ENCODE results near the gene RNF44. TPM values are rescaled to one million over a fixed set of nuclear protein-coding genes. Genes with fewer than 3 reads are reported as not detected.
A peak's percentile ranks its signal among the peaks of the same experiment; 100 is the strongest.

The RNF44 gene
- total and polyA plus RNA-seq, 2 of the 13 experiments (the other 11 are each of a cell fraction or from before 2014, with no cell fraction given): 9.2 to 16.8 TPM

DNA sequence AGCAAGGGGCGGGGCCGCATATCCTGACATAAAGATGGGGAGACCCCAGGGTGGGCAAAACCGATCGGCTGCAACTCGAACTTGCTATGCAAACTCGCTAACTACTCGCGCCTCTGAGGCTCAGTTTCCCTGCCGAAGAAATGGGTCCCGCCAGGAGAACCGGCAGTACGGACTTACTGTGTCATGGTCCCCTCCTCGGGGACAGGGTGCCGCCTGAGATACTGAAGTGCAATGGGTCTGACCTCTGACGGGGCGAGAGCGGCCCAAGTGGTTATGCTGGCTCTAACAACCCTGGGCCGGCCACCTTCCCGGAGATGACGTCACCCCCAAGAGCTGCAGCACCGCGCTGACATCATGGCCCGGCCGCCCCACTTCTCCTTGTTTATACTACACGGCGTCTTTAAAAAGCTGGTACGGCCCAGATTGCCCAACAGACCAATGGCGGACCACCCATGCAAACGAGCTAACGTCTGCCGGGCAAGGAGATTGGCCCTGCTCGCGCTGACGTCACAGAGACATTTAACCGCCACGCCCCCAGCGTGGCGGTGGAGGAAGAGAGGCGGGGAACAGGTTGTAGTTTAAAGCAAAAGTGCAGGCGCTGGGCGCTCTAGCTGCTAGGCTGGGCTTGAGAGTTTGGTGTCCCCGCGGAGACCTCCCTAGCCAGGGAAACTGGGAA lies 490 bp upstream of the RNF44 start (continued):
- TF ChIP-seq, protein P1, sequence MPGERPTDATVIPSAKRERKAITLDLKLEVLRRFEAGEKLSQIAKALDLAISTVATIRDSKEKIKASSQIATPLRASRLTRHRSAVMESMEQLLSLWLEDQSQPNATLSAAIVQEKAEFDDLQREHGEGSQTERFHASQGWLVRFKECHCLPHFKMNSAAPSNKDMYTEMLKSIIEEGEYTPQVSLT (CRISPR knock-in tag; IDR thresholded peaks at IDR 0.05; ENCODE audit: borderline replicate concordance, low read depth): no peak
- TF ChIP-seq, protein P2, sequence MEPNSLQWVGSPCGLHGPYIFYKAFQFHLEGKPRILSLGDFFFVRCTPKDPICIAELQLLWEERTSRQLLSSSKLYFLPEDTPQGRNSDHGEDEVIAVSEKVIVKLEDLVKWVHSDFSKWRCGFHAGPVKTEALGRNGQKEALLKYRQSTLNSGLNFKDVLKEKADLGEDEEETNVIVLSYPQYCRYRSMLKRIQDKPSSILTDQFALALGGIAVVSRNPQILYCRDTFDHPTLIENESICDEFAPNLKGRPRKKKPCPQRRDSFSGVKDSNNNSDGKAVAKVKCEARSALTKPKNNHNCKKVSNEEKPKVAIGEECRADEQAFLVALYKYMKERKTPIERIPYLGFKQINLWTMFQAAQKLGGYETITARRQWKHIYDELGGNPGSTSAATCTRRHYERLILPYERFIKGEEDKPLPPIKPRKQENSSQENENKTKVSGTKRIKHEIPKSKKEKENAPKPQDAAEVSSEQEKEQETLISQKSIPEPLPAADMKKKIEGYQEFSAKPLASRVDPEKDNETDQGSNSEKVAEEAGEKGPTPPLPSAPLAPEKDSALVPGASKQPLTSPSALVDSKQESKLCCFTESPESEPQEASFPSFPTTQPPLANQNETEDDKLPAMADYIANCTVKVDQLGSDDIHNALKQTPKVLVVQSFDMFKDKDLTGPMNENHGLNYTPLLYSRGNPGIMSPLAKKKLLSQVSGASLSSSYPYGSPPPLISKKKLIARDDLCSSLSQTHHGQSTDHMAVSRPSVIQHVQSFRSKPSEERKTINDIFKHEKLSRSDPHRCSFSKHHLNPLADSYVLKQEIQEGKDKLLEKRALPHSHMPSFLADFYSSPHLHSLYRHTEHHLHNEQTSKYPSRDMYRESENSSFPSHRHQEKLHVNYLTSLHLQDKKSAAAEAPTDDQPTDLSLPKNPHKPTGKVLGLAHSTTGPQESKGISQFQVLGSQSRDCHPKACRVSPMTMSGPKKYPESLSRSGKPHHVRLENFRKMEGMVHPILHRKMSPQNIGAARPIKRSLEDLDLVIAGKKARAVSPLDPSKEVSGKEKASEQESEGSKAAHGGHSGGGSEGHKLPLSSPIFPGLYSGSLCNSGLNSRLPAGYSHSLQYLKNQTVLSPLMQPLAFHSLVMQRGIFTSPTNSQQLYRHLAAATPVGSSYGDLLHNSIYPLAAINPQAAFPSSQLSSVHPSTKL (CRISPR knock-in tag; IDR thresholded peaks at IDR 0.05): 0 out of 2 replicates have a peak, but pooled peaks have one; percentile 16
- TF ChIP-seq HCFC1 (IDR thresholded peaks at IDR 0.05; ENCODE audit: low read depth, low read length): peak; percentile 6; the same call in 1 of the 2 replicates
- TF ChIP-seq, protein P3, sequence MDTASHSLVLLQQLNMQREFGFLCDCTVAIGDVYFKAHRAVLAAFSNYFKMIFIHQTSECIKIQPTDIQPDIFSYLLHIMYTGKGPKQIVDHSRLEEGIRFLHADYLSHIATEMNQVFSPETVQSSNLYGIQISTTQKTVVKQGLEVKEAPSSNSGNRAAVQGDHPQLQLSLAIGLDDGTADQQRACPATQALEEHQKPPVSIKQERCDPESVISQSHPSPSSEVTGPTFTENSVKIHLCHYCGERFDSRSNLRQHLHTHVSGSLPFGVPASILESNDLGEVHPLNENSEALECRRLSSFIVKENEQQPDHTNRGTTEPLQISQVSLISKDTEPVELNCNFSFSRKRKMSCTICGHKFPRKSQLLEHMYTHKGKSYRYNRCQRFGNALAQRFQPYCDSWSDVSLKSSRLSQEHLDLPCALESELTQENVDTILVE (CRISPR knock-in tag; IDR thresholded peaks at IDR 0.05): 0 out of 2 replicates have a peak, but pooled peaks have one; percentile 9
- no peak for TF ChIP-seq MAFG (CRISPR knock-in tag; IDR thresholded peaks at IDR 0.05)
- peak; percentile 41; the same call in 1 of the 2 replicates for TF ChIP-seq TAF1 (CRISPR knock-in tag; IDR thresholded peaks at IDR 0.05)
- TF ChIP-seq, protein P4, sequence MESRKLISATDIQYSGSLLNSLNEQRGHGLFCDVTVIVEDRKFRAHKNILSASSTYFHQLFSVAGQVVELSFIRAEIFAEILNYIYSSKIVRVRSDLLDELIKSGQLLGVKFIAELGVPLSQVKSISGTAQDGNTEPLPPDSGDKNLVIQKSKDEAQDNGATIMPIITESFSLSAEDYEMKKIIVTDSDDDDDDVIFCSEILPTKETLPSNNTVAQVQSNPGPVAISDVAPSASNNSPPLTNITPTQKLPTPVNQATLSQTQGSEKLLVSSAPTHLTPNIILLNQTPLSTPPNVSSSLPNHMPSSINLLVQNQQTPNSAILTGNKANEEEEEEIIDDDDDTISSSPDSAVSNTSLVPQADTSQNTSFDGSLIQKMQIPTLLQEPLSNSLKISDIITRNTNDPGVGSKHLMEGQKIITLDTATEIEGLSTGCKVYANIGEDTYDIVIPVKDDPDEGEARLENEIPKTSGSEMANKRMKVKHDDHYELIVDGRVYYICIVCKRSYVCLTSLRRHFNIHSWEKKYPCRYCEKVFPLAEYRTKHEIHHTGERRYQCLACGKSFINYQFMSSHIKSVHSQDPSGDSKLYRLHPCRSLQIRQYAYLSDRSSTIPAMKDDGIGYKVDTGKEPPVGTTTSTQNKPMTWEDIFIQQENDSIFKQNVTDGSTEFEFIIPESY (CRISPR knock-in tag; IDR thresholded peaks at IDR 0.05): no peak
- TF ChIP-seq MZF1 (CRISPR knock-in tag; IDR thresholded peaks at IDR 0.05; ENCODE audit: borderline replicate concordance): peak; percentile 87; the same call in 1 of the 2 replicates
- TF ChIP-seq ZNF546 (CRISPR knock-in tag; conservative IDR thresholded peaks at IDR 0.05): 0 out of 2 replicates have a peak, but pooled peaks have one; percentile 8
- TF ChIP-seq ZNF256 (CRISPR knock-in tag; conservative IDR thresholded peaks at IDR 0.05): 0 out of 2 replicates have a peak, but pooled peaks have one; percentile 23
- TF ChIP-seq PHF21A (CRISPR knock-in tag; IDR thresholded peaks at IDR 0.05): peak; percentile 15; the same call in 1 of the 2 replicates
- TF ChIP-seq SP2 (CRISPR knock-in tag; IDR thresholded peaks at IDR 0.05): peak; percentile 76
- no peak for TF ChIP-seq PAF1 (CRISPR knock-in tag; IDR thresholded peaks at IDR 0.05)
- TF ChIP-seq, protein P5, sequence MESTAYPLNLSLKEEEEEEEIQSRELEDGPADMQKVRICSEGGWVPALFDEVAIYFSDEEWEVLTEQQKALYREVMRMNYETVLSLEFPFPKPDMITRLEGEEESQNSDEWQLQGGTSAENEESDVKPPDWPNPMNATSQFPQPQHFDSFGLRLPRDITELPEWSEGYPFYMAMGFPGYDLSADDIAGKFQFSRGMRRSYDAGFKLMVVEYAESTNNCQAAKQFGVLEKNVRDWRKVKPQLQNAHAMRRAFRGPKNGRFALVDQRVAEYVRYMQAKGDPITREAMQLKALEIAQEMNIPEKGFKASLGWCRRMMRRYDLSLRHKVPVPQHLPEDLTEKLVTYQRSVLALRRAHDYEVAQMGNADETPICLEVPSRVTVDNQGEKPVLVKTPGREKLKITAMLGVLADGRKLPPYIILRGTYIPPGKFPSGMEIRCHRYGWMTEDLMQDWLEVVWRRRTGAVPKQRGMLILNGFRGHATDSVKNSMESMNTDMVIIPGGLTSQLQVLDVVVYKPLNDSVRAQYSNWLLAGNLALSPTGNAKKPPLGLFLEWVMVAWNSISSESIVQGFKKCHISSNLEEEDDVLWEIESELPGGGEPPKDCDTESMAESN (CRISPR knock-in tag; conservative IDR thresholded peaks at IDR 0.05): peak; percentile 47; the same call in 1 of the 2 replicates
- TF ChIP-seq ZNF562 (CRISPR knock-in tag; IDR thresholded peaks at IDR 0.05; ENCODE audit: borderline replicate concordance): no peak
- peak; percentile 74; the same call in 1 of the 2 replicates for TF ChIP-seq FOXJ3 (CRISPR knock-in tag; IDR thresholded peaks at IDR 0.05; ENCODE audit: borderline replicate concordance)
- TF ChIP-seq CREB1 (IDR thresholded peaks at IDR 0.05): peak; percentile 99
- peak; percentile 97 for TF ChIP-seq CREB1 (CRISPR knock-in tag; IDR thresholded peaks at IDR 0.05)
- no peak for TF ChIP-seq ZNF121 (CRISPR knock-in tag; IDR thresholded peaks at IDR 0.05)
- peak; percentile 80 for TF ChIP-seq RFX5 (IDR thresholded peaks at IDR 0.05; ENCODE audit: low read depth, low read length)

All from HepG2 (cell line).